HepG2 (cell line): ENCODE results near the gene LAMA5. TPM values are rescaled to one million over a fixed set of nuclear protein-coding genes. Genes with fewer than 3 reads are reported as not detected.

Source experiments
- BCL6 ChIP-seq: IDR thresholded peaks from 2 replicates; pipeline ENCODE4 v1.6.1; 2016; ENCODE audit warnings: missing genetic modification reagents, missing compliant biosample characterization
- ELF1 ChIP-seq: sonication (generic); formaldehyde crosslinking; IDR thresholded peaks from 2 replicates; pipeline ENCODE4 v1.4.0; 2020; ENCODE audit warnings: missing genetic modification reagents
- ELF3 ChIP-seq: IDR thresholded peaks from 2 replicates; pipeline ENCODE4 v1.6.1; 2016; ENCODE audit warnings: missing genetic modification reagents, missing compliant biosample characterization
- FOXA3 ChIP-seq: IDR thresholded peaks from 2 replicates; pipeline ENCODE4 v1.6.1; 2016; ENCODE audit warnings: missing genetic modification reagents, missing compliant biosample characterization
- HDAC2 ChIP-seq: sonication (generic); formaldehyde crosslinking; IDR thresholded peaks from 2 replicates; pipeline ENCODE4 v1.4.0; 2020; ENCODE audit warnings: missing genetic modification reagents
- HMG20B ChIP-seq: conservative IDR thresholded peaks from 2 replicates; pipeline ENCODE4 v1.6.1; 2016; ENCODE audit warnings: missing genetic modification reagents, missing compliant biosample characterization
- HNF4G ChIP-seq, 2 experiments: sonication (generic) in 1 of 2; formaldehyde crosslinking in 1 of 2; IDR thresholded peaks; 2 replicates each; pipeline versions ENCODE4 v1.4.0 to v1.6.1; 2011 to 2020; ENCODE audit warnings: borderline replicate concordance in 2 of 2, low read depth in 2 of 2, mild to moderate bottlenecking in 2 of 2, low read length in 1 of 2, missing genetic modification reagents in 1 of 2, moderate library complexity in 1 of 2
- IKZF4 ChIP-seq: sonication (generic); formaldehyde crosslinking; IDR thresholded peaks from 2 replicates; pipeline ENCODE4 v1.5.1; 2020; ENCODE audit warnings: borderline replicate concordance, mild to moderate bottlenecking, low read depth, missing genetic modification reagents; ENCODE audit errors: not compliant biosample characterization
- JUNB ChIP-seq: sonication (generic); formaldehyde crosslinking; IDR thresholded peaks from 2 replicates; pipeline ENCODE4 v1.8.0; 2022; ENCODE audit warnings: missing genetic modification reagents, mild to moderate bottlenecking, borderline replicate concordance
- MAZ ChIP-seq, 2 experiments: sonication (generic) in 1 of 2; formaldehyde crosslinking in 1 of 2; IDR thresholded peaks; 2 replicates each; pipeline versions ENCODE4 v1.5.0 to v1.6.1; 2012 to 2020; ENCODE audit warnings: low read depth in 2 of 2, mild to moderate bottlenecking in 2 of 2, borderline replicate concordance in 1 of 2, improper control_type of control experiment in 1 of 2, low read length in 1 of 2, missing genetic modification reagents in 1 of 2, moderate library complexity in 1 of 2
- MEIS1 ChIP-seq: sonication (generic); formaldehyde crosslinking; IDR thresholded peaks from 2 replicates; pipeline ENCODE4 v1.9.0; 2021; ENCODE audit warnings: mild to moderate bottlenecking, missing genetic modification reagents, moderate library complexity, borderline replicate concordance
- MEIS2 ChIP-seq: sonication (generic); formaldehyde crosslinking; IDR thresholded peaks from 2 replicates; pipeline ENCODE4 v1.9.0; 2021; ENCODE audit warnings: mild to moderate bottlenecking, missing genetic modification reagents
- MTF1 ChIP-seq: sonication (generic); formaldehyde crosslinking; IDR thresholded peaks from 2 replicates; pipeline ENCODE4 v1.5.0; 2020; ENCODE audit warnings: missing genetic modification reagents
- NFYC ChIP-seq: IDR thresholded peaks from 2 replicates; pipeline ENCODE4 v1.6.1; 2016; ENCODE audit warnings: missing genetic modification reagents, missing compliant biosample characterization
- NR1H2 ChIP-seq: sonication (generic); formaldehyde crosslinking; IDR thresholded peaks from 2 replicates; pipeline ENCODE4 v1.8.1; 2022; ENCODE audit warnings: low read depth, missing genetic modification reagents, borderline replicate concordance
- RAD21 ChIP-seq: fragments of 450-650 bp; formaldehyde crosslinking; IDR thresholded peaks from 2 replicates; pipeline ENCODE4 v1.5.0; 2020; ENCODE audit warnings: mild to moderate bottlenecking
- STAG1 ChIP-seq: sonication (generic); formaldehyde crosslinking; IDR thresholded peaks from 2 replicates; pipeline ENCODE4 v1.4.0; 2020; ENCODE audit warnings: missing genetic modification reagents
- ZFY ChIP-seq: sonication (generic); formaldehyde crosslinking; IDR thresholded peaks from 2 replicates; pipeline ENCODE4 v1.4.0; 2020; ENCODE audit warnings: missing genetic modification reagents
- ZNF350 ChIP-seq: sonication (generic); formaldehyde crosslinking; IDR thresholded peaks from 2 replicates; pipeline ENCODE4 v1.4.0; 2020; ENCODE audit warnings: mild to moderate bottlenecking, low read depth, missing genetic modification reagents, borderline replicate concordance
- ZNF451 ChIP-seq: sonication (generic); formaldehyde crosslinking; IDR thresholded peaks from 2 replicates; pipeline ENCODE4 v1.5.0; 2020; ENCODE audit warnings: mild to moderate bottlenecking, missing genetic modification reagents
- ZNF572 ChIP-seq: sonication (generic); formaldehyde crosslinking; IDR thresholded peaks from 2 replicates; pipeline ENCODE4 v1.5.1; 2020; ENCODE audit warnings: mild to moderate bottlenecking, missing genetic modification reagents
- ZNF576 ChIP-seq: sonication (generic); formaldehyde crosslinking; IDR thresholded peaks from 2 replicates; pipeline ENCODE4 v1.4.0; 2020; ENCODE audit warnings: mild to moderate bottlenecking, missing genetic modification reagents
- ZNF772 ChIP-seq: sonication (generic); formaldehyde crosslinking; IDR thresholded peaks from 2 replicates; pipeline ENCODE4 v1.5.0; 2020; ENCODE audit warnings: mild to moderate bottlenecking, missing genetic modification reagents
- polyA plus RNA-seq, 8 experiments: library from polyadenylated mRNA; depleted of rRNA in 3 of 8; stranded (reverse) in 7 of 8; unstranded in 1 of 8; fragments of >200 nt; fragmentation: Illumina TruSeq in 4 of 8; extraction: Trizol in 4 of 8; gene quantifications; 2 replicates each; pipeline versions ENCODE4 v1.2.1 to v1.2.3, GENCODE V29; 2011 to 2016; ENCODE audit warnings: low read depth in 4 of 8, missing spikeins in 1 of 8, mixed read lengths in 1 of 8; ENCODE audit not compliant: insufficient read depth in 1 of 8
- total RNA-seq, 5 experiments: library from RNA; depleted of rRNA; stranded (reverse); fragments of >200 nt; fragmentation: Illumina TruSeq; extraction: Trizol; gene quantifications; 2 replicates each; pipeline ENCODE4 v1.2.3, GENCODE V29; 2016; ENCODE audit warnings: low read depth in 1 of 5
- TF ChIP-seq, protein P1 (sequence below): IDR thresholded peaks from 2 replicates; pipeline ENCODE4 v1.6.1; 2016; ENCODE audit warnings: missing compliant biosample characterization, missing genetic modification reagents, borderline replicate concordance
- TF ChIP-seq, protein P2 (sequence below): sonication (generic); formaldehyde crosslinking; IDR thresholded peaks from 2 replicates; pipeline ENCODE4 v1.4.0; 2020; ENCODE audit warnings: mild to moderate bottlenecking, missing genetic modification reagents
- TF ChIP-seq, protein P3 (sequence below): IDR thresholded peaks from 2 replicates; pipeline ENCODE4 v1.6.1; 2012; ENCODE audit warnings: inconsistent platforms

LAMA5 gene
- total and polyA plus RNA-seq, 2 of the 13 experiments (the other 11 are each of a cell fraction or from before 2014, with no cell fraction given) = 21.0 to 44.7 TPM

DNA sequence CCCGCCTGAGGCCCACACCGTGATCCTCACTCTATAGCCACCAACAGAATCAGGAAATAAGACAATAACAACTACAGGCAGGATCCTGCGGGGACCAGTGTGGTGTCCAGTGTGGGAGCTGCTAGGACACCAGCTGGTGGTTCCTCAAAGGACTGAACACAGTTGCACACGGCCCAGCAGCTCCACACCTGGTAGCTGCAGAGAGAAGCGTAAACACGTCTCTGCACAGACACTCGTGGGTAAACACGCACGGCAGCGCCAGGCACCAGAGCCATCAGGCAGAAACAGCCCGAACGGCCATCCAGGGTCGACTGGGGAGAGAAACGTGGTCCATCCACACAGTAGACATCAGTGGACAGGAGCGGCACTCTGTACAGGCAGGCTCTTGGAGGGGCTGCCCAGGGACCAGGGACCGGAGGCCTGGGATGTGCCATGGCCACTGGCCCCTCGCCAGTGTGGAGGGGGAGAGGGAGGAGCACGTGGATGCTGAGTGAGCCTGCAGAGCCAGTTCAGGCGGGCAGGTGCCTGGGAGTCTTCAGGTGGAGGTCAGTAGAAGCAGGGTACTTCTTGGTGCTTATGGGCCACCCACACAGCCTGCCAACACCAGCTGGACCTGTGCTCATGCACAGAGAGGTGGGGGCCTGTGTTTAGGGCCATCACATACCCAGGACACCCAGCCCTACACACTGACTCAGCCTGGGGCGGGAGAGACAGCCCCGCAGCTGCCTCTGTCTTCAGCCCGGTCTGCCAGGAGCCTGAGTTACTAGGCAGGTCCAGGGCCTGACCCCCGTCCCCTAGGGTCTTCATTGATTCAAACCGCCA, 7.4 kb upstream of the LAMA5 start (continued):
- TF ChIP-seq STAG1 = peak; percentile 37
- TF ChIP-seq HNF4G (IDR thresholded peaks at IDR 0.05; ENCODE audit: borderline replicate concordance, low read depth, low read length) = no peak
- no peak for TF ChIP-seq HNF4G (CRISPR knock-in tag; IDR thresholded peaks at IDR 0.05; ENCODE audit: borderline replicate concordance, low read depth)
- TF ChIP-seq HMG20B (CRISPR knock-in tag) = no peak
- TF ChIP-seq, protein P1, sequence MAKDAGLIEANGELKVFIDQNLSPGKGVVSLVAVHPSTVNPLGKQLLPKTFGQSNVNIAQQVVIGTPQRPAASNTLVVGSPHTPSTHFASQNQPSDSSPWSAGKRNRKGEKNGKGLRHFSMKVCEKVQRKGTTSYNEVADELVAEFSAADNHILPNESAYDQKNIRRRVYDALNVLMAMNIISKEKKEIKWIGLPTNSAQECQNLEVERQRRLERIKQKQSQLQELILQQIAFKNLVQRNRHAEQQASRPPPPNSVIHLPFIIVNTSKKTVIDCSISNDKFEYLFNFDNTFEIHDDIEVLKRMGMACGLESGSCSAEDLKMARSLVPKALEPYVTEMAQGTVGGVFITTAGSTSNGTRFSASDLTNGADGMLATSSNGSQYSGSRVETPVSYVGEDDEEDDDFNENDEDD (CRISPR knock-in tag) = peak; percentile 56; the same call in 1 of the 2 replicates
- TF ChIP-seq ZFY (CRISPR knock-in tag) = 0 out of 2 replicates have a peak, but pooled peaks have one; percentile 6
- peak; percentile 22; the same call in 1 of the 2 replicates for TF ChIP-seq NFYC (CRISPR knock-in tag)
- TF ChIP-seq ZNF572 (CRISPR knock-in tag) = 0 out of 2 replicates have a peak, but pooled peaks have one; percentile 71
- no peak for TF ChIP-seq MEIS1 (CRISPR knock-in tag)
- no peak for TF ChIP-seq MAZ (IDR thresholded peaks at IDR 0.05; ENCODE audit: borderline replicate concordance, low read depth, low read length)
- 0 out of 2 replicates have a peak, but pooled peaks have one; percentile 32 for TF ChIP-seq MAZ (CRISPR knock-in tag; IDR thresholded peaks at IDR 0.05; ENCODE audit: low read depth)
- TF ChIP-seq HDAC2 (CRISPR knock-in tag) = peak; percentile 19; the same call in 1 of the 2 replicates
- TF ChIP-seq ZNF350 (CRISPR knock-in tag) = peak; percentile 45; the same call in 1 of the 2 replicates
- TF ChIP-seq ELF3 = 0 out of 2 replicates have a peak, but pooled peaks have one; percentile 11
- TF ChIP-seq, protein P2, sequence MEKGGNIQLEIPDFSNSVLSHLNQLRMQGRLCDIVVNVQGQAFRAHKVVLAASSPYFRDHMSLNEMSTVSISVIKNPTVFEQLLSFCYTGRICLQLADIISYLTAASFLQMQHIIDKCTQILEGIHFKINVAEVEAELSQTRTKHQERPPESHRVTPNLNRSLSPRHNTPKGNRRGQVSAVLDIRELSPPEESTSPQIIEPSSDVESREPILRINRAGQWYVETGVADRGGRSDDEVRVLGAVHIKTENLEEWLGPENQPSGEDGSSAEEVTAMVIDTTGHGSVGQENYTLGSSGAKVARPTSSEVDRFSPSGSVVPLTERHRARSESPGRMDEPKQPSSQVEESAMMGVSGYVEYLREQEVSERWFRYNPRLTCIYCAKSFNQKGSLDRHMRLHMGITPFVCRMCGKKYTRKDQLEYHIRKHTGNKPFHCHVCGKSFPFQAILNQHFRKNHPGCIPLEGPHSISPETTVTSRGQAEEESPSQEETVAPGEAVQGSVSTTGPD (CRISPR knock-in tag) = 0 out of 2 replicates have a peak, but pooled peaks have one; percentile 21
- TF ChIP-seq ELF1 (CRISPR knock-in tag) = 0 out of 2 replicates have a peak, but pooled peaks have one; percentile 15
- 0 out of 2 replicates have a peak, but pooled peaks have one; percentile 41 for TF ChIP-seq ZNF576 (CRISPR knock-in tag)
- TF ChIP-seq RAD21 = 0 out of 2 replicates have a peak, but pooled peaks have one; percentile 4
- 0 out of 2 replicates have a peak, but pooled peaks have one; percentile 41 for TF ChIP-seq ZNF451 (CRISPR knock-in tag)
- TF ChIP-seq NR1H2 (CRISPR knock-in tag) = 0 out of 2 replicates have a peak, but pooled peaks have one; percentile 52
- TF ChIP-seq, protein P3, sequence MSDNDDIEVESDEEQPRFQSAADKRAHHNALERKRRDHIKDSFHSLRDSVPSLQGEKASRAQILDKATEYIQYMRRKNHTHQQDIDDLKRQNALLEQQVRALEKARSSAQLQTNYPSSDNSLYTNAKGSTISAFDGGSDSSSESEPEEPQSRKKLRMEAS = peak; percentile 44; the same call in 1 of the 2 replicates
- no peak for TF ChIP-seq MEIS2 (CRISPR knock-in tag)
- 0 out of 2 replicates have a peak, but pooled peaks have one; percentile 14 for TF ChIP-seq BCL6 (CRISPR knock-in tag)
- peak; percentile 39 for TF ChIP-seq IKZF4 (CRISPR knock-in tag)
- TF ChIP-seq FOXA3 = 0 out of 2 replicates have a peak, but pooled peaks have one; percentile 23
- TF ChIP-seq JUNB (CRISPR knock-in tag) = no peak
- peak; percentile 61; the same call in 1 of the 2 replicates for TF ChIP-seq MTF1
- peak; percentile 60; the same call in 1 of the 2 replicates for TF ChIP-seq ZNF772 (CRISPR knock-in tag)
